ENCODE results near the gene HSPA1B. TPM values are rescaled to one million over a fixed set of nuclear protein-coding genes. Genes with fewer than 3 reads are reported as not detected.

HSPA1B gene
- total RNA-seq, 1 experiment from 2014 or later: 214 TPM

DNA sequence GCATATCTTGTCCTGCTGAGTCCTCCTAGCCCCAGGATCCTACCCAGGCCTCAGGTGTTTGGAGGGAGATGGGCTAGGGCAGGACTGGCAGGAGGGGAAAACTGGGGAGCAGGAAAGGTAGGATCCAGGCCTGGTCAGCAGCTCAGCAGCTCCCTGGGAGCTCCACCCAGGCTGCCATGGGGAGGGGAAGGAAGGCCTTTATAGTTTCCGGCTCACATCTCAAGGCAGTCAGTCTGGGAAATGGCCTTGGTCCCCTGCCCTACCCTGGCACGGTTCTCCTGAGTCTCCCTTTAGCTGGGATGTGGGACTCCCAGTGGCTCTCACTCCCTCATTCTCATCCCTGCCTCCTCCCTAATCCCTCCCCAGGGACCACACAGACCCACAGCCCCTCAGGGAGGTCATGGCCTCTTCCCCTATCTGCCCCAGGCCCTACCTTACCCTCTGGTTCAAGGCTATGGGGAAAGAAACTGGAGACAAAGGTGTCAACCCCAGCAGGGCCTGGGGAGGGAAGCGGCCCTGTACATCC is 49.6 kb downstream of the HSPA1B start:
- DNase-seq (ENCODE audit: low read depth, low spot score) (no peak), ATAC-seq (peak; percentile 6; the same call in 1 of the 2 replicates)
- H3K9me2 ChIP-seq (ENCODE audit: insufficient read depth): no peaks in the 10 kb centered on the region
- ChIA-PET POLR2A (no interaction called here), RAD21 (ENCODE audit: low non-redundant PET in 1 of 2, low total read pairs in 2 of 2, uncharacterized antibody in 2 of 2, unreplicated experiment in 2 of 2) (no interaction called here), CTCF (no interaction called here)
- no peak overlapping the region for H2AFZ ChIP-seq (ENCODE audit: low read depth, low read length, poor library complexity, severe bottlenecking)
- H3K36me3 ChIP-seq (ENCODE audit: control insufficient read depth in 1 of 2, insufficient read depth in 2 of 2, low read length in 2 of 2): peaks cover 11 to 21% of the 10 kb centered on the region in 2 experiments
- intact Hi-C loops (cut with micrococcal nuclease): no loop called here
- H3K4me1 ChIP-seq (ENCODE audit: control insufficient read depth in 1 of 2, insufficient read depth in 2 of 2, low read length in 2 of 2): no peaks in the 10 kb centered on the region
- H3K4me3 ChIP-seq (replicated peaks in 1 of 2; ENCODE audit: low read depth in 1 of 2, low read length in 2 of 2): no peak overlapping the region
- H3K79me2 ChIP-seq (ENCODE audit: insufficient read depth, low read length): no peaks in the 10 kb centered on the region
- BruUV-seq (replicated peaks): no TSS peak
- TF ChIP-seq SP1 (IDR thresholded peaks at IDR 0.05; ENCODE audit: low read depth) (no peak), JUND (IDR thresholded peaks at IDR 0.05) (no peak), YY1 (IDR thresholded peaks at IDR 0.05; ENCODE audit: extremely low read depth, insufficient replicate concordance, low read depth, low read length) (no peak), CEBPB (IDR thresholded peaks at IDR 0.05; ENCODE audit: low read depth) (no peak), POLR2AphosphoS5 (IDR thresholded peaks at IDR 0.05; ENCODE audit: low read depth, low read length) (no peak), ELF1 (IDR thresholded peaks at IDR 0.05; ENCODE audit: borderline replicate concordance, low read depth) (no peak), ZNF274 (IDR thresholded peaks at IDR 0.05; ENCODE audit: low read depth, low read length) (no peak), TCF7L2 (IDR thresholded peaks at IDR 0.05; ENCODE audit: borderline replicate concordance, extremely low read depth, insufficient read depth, insufficient read length) (no peak), EZH2 (IDR thresholded peaks at IDR 0.05) (no peak)
- TF ChIP-seq, protein P1, sequence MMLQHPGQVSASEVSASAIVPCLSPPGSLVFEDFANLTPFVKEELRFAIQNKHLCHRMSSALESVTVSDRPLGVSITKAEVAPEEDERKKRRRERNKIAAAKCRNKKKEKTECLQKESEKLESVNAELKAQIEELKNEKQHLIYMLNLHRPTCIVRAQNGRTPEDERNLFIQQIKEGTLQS (IDR thresholded peaks at IDR 0.05): no peak
- TF ChIP-seq, protein P2, sequence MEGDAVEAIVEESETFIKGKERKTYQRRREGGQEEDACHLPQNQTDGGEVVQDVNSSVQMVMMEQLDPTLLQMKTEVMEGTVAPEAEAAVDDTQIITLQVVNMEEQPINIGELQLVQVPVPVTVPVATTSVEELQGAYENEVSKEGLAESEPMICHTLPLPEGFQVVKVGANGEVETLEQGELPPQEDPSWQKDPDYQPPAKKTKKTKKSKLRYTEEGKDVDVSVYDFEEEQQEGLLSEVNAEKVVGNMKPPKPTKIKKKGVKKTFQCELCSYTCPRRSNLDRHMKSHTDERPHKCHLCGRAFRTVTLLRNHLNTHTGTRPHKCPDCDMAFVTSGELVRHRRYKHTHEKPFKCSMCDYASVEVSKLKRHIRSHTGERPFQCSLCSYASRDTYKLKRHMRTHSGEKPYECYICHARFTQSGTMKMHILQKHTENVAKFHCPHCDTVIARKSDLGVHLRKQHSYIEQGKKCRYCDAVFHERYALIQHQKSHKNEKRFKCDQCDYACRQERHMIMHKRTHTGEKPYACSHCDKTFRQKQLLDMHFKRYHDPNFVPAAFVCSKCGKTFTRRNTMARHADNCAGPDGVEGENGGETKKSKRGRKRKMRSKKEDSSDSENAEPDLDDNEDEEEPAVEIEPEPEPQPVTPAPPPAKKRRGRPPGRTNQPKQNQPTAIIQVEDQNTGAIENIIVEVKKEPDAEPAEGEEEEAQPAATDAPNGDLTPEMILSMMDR (IDR thresholded peaks at IDR 0.05 in 2 of 3, conservative IDR thresholded peaks at IDR 0.05 in 1 of 3; ENCODE audit: borderline replicate concordance in 1 of 3, insufficient read depth in 1 of 3, low read depth in 2 of 3, low read length in 2 of 3): no peak
- H3K4me2 ChIP-seq (ENCODE audit: low read length): no peak overlapping the region
- no peak overlapping the region for H3K27ac ChIP-seq (ENCODE audit: low read depth, low read length)
- H4K20me1 ChIP-seq (ENCODE audit: insufficient read depth): no peaks in the 10 kb centered on the region
- H3K9me3 ChIP-seq (ENCODE audit: control insufficient read depth in 1 of 2, insufficient read depth in 1 of 2, low read depth in 1 of 2, low read length in 2 of 2): no peaks in the 10 kb centered on the region
- H3K9ac ChIP-seq (ENCODE audit: low read length): no peak overlapping the region
- no peaks in the 10 kb centered on the region for H3K27me3 ChIP-seq (ENCODE audit: insufficient read depth, low read length)
